WTC11 (cell line): Measurements from ENCODE around the gene NUB1. TPM values are rescaled to one million over a fixed set of nuclear protein-coding genes. Genes with fewer than 3 reads are reported as not detected.

ENCODE experiments used
- ATAC-seq: fragments of 200-7000 bp; cut with Tn5 transposase; 2 replicates; pipeline ENCODE4 v1.10.0; 2021; ENCODE audit warnings: mild to moderate bottlenecking, moderate library complexity
- CTCF ChIA-PET: fragments of 300-600 bp; sonication (Branson Sonifier 250); formaldehyde crosslinking; loops from one replicate; lab custom pipeline; 2021; ENCODE audit warnings: antibody characterized with exemption; lab: Charles Lee
- POLR2A ChIA-PET: fragments of 350-600 bp; sonication (Branson Sonifier 250); formaldehyde crosslinking; loops from one replicate; lab custom pipeline; 2021; ENCODE audit warnings: antibody characterized with exemption; lab: Charles Lee
- DNase-seq: peaks from one replicate; pipeline ENCODE4 v3.0.0; 2021; ENCODE audit warnings: low spot score
- H3K27ac Mint-ChIP-seq: 2 replicates; pipeline ENCODE4 v1.8.0; 2021; ENCODE audit warnings: mixed read lengths
- H3K27me3 Mint-ChIP-seq: 2 replicates; pipeline ENCODE4 v1.8.0; 2021; ENCODE audit warnings: low read depth, mild to moderate bottlenecking, moderate library complexity, mixed read lengths
- H3K36me3 Mint-ChIP-seq: 2 replicates; pipeline ENCODE4 v1.8.0; 2021; ENCODE audit warnings: mixed read lengths
- H3K4me1 Mint-ChIP-seq: 2 replicates; pipeline ENCODE4 v1.8.0; 2022; ENCODE audit warnings: mixed read lengths
- H3K4me3 Mint-ChIP-seq: 2 replicates; pipeline ENCODE4 v1.8.0; 2021; ENCODE audit warnings: mild to moderate bottlenecking, moderate library complexity, mixed read lengths
- H3K9me3 Mint-ChIP-seq: 2 replicates; pipeline ENCODE4 v1.8.0; 2021; ENCODE audit warnings: mixed read lengths
- CREM ChIP-seq: sonication (generic); formaldehyde crosslinking; IDR thresholded peaks from 2 replicates; pipeline ENCODE4 v1.8.1; 2022; ENCODE audit warnings: mild to moderate bottlenecking, missing genetic modification reagents, moderate library complexity
- ERG ChIP-seq: fragments of 250-450 bp; sonication (Bioruptor Pico); IDR thresholded peaks from 2 replicates; pipeline ENCODE4 v1.8.0; 2021; ENCODE audit warnings: mild to moderate bottlenecking
- FOXJ3 ChIP-seq: sonication (generic); formaldehyde crosslinking; IDR thresholded peaks from 2 replicates; pipeline ENCODE4 v1.9.0; 2021; ENCODE audit warnings: missing genetic modification reagents, mild to moderate bottlenecking, borderline replicate concordance
- FOXK1 ChIP-seq: sonication (generic); formaldehyde crosslinking; IDR thresholded peaks from 2 replicates; pipeline ENCODE4 v1.8.0; 2022; ENCODE audit warnings: mild to moderate bottlenecking, moderate library complexity, missing genetic modification reagents
- GABPB1 ChIP-seq: sonication (generic); formaldehyde crosslinking; IDR thresholded peaks from 2 replicates; pipeline ENCODE4 v1.8.1; 2023; ENCODE audit warnings: mild to moderate bottlenecking, missing genetic modification reagents
- HMGA2 ChIP-seq: fragments of 250-450 bp; sonication (Bioruptor Pico); IDR thresholded peaks from 2 replicates; pipeline ENCODE4 v1.4.0; 2021; ENCODE audit warnings: mild to moderate bottlenecking, moderate library complexity
- OVOL2 ChIP-seq: fragments of 250-450 bp; sonication (Bioruptor Pico); IDR thresholded peaks from 2 replicates; pipeline ENCODE4 v1.9.0; 2021; ENCODE audit warnings: mild to moderate bottlenecking, borderline replicate concordance
- PRRX2 ChIP-seq: fragments of 250-450 bp; sonication (Bioruptor Pico); IDR thresholded peaks from 2 replicates; pipeline ENCODE4 v1.8.0; 2021; ENCODE audit warnings: mild to moderate bottlenecking
- RORB ChIP-seq: fragments of 250-450 bp; sonication (Bioruptor Pico); IDR thresholded peaks from 2 replicates; pipeline ENCODE4 v1.9.0; 2021; ENCODE audit warnings: mild to moderate bottlenecking
- SP1 ChIP-seq: sonication (generic); formaldehyde crosslinking; conservative IDR thresholded peaks from 2 replicates; pipeline ENCODE4 v1.8.1; 2022; ENCODE audit warnings: missing genetic modification reagents
- TEAD1 ChIP-seq: sonication (generic); formaldehyde crosslinking; IDR thresholded peaks from 2 replicates; pipeline ENCODE4 v1.8.0; 2022; ENCODE audit warnings: mild to moderate bottlenecking, missing genetic modification reagents
- ZBTB21 ChIP-seq: sonication (generic); formaldehyde crosslinking; IDR thresholded peaks from 2 replicates; pipeline ENCODE4 v1.8.1; 2023; ENCODE audit warnings: mild to moderate bottlenecking, missing genetic modification reagents, borderline replicate concordance
- ZBTB43 ChIP-seq: sonication (generic); formaldehyde crosslinking; IDR thresholded peaks from 2 replicates; pipeline ENCODE4 v1.8.1; 2023; ENCODE audit warnings: mild to moderate bottlenecking, missing genetic modification reagents
- ZNF138 ChIP-seq: sonication (generic); formaldehyde crosslinking; conservative IDR thresholded peaks from 2 replicates; pipeline ENCODE4 v1.8.1; 2022; ENCODE audit warnings: mild to moderate bottlenecking, moderate library complexity, missing genetic modification reagents
- ZNF281 ChIP-seq: sonication (generic); formaldehyde crosslinking; IDR thresholded peaks from 2 replicates; pipeline ENCODE4 v1.8.0; 2023; ENCODE audit warnings: mild to moderate bottlenecking, missing genetic modification reagents
- ZNF396 ChIP-seq: fragments of 250-450 bp; sonication (Bioruptor Pico); IDR thresholded peaks from 2 replicates; pipeline ENCODE4 v1.8.0; 2021; ENCODE audit warnings: mild to moderate bottlenecking, moderate library complexity, borderline replicate concordance
- total RNA-seq: library from RNA; stranded (reverse); gene quantifications from 3 replicates; pipeline ENCODE4 v1.2.3, GENCODE V29; 2021
- TF ChIP-seq, protein P1 (sequence below): fragments of 200-600 bp; IDR thresholded peaks from 2 replicates; pipeline ENCODE4 v1.8.0; 2022; ENCODE audit warnings: antibody characterized with exemption
- TF ChIP-seq, protein P2 (sequence below): sonication (generic); formaldehyde crosslinking; IDR thresholded peaks from 2 replicates; pipeline ENCODE4 v1.8.0; 2023; ENCODE audit warnings: missing genetic modification reagents
- TF ChIP-seq, protein P3 (sequence below): sonication (generic); formaldehyde crosslinking; conservative IDR thresholded peaks from 2 replicates; pipeline ENCODE4 v1.8.1; 2023; ENCODE audit warnings: mild to moderate bottlenecking, low read depth, missing genetic modification reagents, moderate library complexity
- TF ChIP-seq, protein P4 (sequence below): sonication (generic); formaldehyde crosslinking; IDR thresholded peaks from 2 replicates; pipeline ENCODE4 v1.8.1; 2022; ENCODE audit warnings: mild to moderate bottlenecking, missing genetic modification reagents, moderate library complexity, borderline replicate concordance
- TF ChIP-seq, protein P5 (sequence below): fragments of 250-450 bp; sonication (Bioruptor Pico); IDR thresholded peaks from 2 replicates; pipeline ENCODE4 v1.9.0; 2021; ENCODE audit warnings: moderate library complexity, mild to moderate bottlenecking, inconsistent platforms, borderline replicate concordance

NUB1 gene
- total RNA-seq, 1 experiment from 2014 or later, result 38.3 TPM

DNA sequence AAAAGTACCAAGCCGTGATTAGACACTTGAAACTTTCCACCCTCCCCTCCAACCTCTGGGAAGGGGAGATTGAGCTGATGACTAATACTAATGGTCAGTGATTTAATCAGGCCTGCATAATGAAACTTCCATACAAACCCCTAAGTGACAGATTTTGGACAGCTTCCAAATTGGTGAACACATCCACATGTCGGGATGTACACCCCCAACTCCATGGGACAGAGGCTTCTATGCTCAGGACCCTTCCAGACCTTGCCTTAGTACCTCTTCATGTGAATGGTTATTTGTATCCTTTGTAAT is 4.8 kb downstream of the NUB1 start:
- Mint-ChIP-seq H3K4me3 (no peak overlapping the region), H3K27ac (no peak overlapping the region), H3K36me3 (peaks cover 31% of the 10 kb centered on the region), H3K9me3 (no peaks in the 10 kb centered on the region), H3K27me3 (no peaks in the 10 kb centered on the region), H3K4me1 (peaks cover 3% of the 10 kb centered on the region; the same call in 1 of the 2 replicates)
- ATAC-seq (no peak), DNase-seq (no peak)
- ChIA-PET POLR2A (no interaction called here), CTCF (no interaction called here)
- TF ChIP-seq HMGA2 (CRISPR knock-in tag), result no peak
- TF ChIP-seq, protein P1, sequence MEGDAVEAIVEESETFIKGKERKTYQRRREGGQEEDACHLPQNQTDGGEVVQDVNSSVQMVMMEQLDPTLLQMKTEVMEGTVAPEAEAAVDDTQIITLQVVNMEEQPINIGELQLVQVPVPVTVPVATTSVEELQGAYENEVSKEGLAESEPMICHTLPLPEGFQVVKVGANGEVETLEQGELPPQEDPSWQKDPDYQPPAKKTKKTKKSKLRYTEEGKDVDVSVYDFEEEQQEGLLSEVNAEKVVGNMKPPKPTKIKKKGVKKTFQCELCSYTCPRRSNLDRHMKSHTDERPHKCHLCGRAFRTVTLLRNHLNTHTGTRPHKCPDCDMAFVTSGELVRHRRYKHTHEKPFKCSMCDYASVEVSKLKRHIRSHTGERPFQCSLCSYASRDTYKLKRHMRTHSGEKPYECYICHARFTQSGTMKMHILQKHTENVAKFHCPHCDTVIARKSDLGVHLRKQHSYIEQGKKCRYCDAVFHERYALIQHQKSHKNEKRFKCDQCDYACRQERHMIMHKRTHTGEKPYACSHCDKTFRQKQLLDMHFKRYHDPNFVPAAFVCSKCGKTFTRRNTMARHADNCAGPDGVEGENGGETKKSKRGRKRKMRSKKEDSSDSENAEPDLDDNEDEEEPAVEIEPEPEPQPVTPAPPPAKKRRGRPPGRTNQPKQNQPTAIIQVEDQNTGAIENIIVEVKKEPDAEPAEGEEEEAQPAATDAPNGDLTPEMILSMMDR, result no peak
- no peak for TF ChIP-seq ZBTB21
- TF ChIP-seq TEAD1 (CRISPR knock-in tag), result no peak
- TF ChIP-seq, protein P2, sequence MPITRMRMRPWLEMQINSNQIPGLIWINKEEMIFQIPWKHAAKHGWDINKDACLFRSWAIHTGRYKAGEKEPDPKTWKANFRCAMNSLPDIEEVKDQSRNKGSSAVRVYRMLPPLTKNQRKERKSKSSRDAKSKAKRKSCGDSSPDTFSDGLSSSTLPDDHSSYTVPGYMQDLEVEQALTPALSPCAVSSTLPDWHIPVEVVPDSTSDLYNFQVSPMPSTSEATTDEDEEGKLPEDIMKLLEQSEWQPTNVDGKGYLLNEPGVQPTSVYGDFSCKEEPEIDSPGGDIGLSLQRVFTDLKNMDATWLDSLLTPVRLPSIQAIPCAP (CRISPR knock-in tag), result no peak
- TF ChIP-seq, protein P3, sequence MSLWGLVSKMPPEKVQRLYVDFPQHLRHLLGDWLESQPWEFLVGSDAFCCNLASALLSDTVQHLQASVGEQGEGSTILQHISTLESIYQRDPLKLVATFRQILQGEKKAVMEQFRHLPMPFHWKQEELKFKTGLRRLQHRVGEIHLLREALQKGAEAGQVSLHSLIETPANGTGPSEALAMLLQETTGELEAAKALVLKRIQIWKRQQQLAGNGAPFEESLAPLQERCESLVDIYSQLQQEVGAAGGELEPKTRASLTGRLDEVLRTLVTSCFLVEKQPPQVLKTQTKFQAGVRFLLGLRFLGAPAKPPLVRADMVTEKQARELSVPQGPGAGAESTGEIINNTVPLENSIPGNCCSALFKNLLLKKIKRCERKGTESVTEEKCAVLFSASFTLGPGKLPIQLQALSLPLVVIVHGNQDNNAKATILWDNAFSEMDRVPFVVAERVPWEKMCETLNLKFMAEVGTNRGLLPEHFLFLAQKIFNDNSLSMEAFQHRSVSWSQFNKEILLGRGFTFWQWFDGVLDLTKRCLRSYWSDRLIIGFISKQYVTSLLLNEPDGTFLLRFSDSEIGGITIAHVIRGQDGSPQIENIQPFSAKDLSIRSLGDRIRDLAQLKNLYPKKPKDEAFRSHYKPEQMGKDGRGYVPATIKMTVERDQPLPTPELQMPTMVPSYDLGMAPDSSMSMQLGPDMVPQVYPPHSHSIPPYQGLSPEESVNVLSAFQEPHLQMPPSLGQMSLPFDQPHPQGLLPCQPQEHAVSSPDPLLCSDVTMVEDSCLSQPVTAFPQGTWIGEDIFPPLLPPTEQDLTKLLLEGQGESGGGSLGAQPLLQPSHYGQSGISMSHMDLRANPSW, result no peak

GRCh38 chr7:151347200-151347599 is 5.6 kb downstream of the NUB1 start:
- TF ChIP-seq FOXJ3 (no peak), OVOL2 (CRISPR knock-in tag) (no peak), FOXK1 (CRISPR knock-in tag) (no peak), ERG (CRISPR knock-in tag) (no peak), ZNF396 (CRISPR knock-in tag) (no peak)
- TF ChIP-seq, protein P4, sequence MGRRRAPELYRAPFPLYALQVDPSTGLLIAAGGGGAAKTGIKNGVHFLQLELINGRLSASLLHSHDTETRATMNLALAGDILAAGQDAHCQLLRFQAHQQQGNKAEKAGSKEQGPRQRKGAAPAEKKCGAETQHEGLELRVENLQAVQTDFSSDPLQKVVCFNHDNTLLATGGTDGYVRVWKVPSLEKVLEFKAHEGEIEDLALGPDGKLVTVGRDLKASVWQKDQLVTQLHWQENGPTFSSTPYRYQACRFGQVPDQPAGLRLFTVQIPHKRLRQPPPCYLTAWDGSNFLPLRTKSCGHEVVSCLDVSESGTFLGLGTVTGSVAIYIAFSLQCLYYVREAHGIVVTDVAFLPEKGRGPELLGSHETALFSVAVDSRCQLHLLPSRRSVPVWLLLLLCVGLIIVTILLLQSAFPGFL (CRISPR knock-in tag), result no peak
- no peak for ATAC-seq
- no peak for DNase-seq
- ChIA-PET POLR2A (no interaction called here), CTCF (interaction anchor here (1.2 kb wide), 1 partner anchor 36 kb away, joined by 3 read pairs; no protein-coding TSS in a partner anchor)
- H3K4me3 Mint-ChIP-seq, result no peak overlapping the region
- H3K27ac Mint-ChIP-seq, result no peak overlapping the region
- peaks cover 36% of the 10 kb centered on the region for H3K36me3 Mint-ChIP-seq
- H3K27me3 Mint-ChIP-seq, result no peaks in the 10 kb centered on the region
- peaks cover 2% of the 10 kb centered on the region; the same call in 1 of the 2 replicates for H3K4me1 Mint-ChIP-seq
- no peaks in the 10 kb centered on the region for H3K9me3 Mint-ChIP-seq

- no peaks in the 10 kb centered on the region for H3K27me3 Mint-ChIP-seq
- ATAC-seq (no peak), DNase-seq (no peak)
- H3K4me1 Mint-ChIP-seq, result no peaks in the 10 kb centered on the region
- ChIA-PET CTCF (interaction anchor here (5.8 kb wide), 1 partner anchor 33 kb away, joined by 71 read pairs; no protein-coding TSS in a partner anchor), POLR2A (no interaction called here)
- no peaks in the 10 kb centered on the region for H3K9me3 Mint-ChIP-seq
- H3K27ac Mint-ChIP-seq, result no peak overlapping the region
- peaks cover 40% of the 10 kb centered on the region for H3K36me3 Mint-ChIP-seq
- no peak overlapping the region for H3K4me3 Mint-ChIP-seq
- TF ChIP-seq PRRX2 (CRISPR knock-in tag) (no peak), FOXK1 (CRISPR knock-in tag) (no peak), CREM (no peak), GABPB1 (CRISPR knock-in tag) (no peak), RORB (CRISPR knock-in tag) (no peak), ZBTB43 (no peak), SP1 (CRISPR knock-in tag) (no peak), ZNF138 (CRISPR knock-in tag) (no peak), ZNF281 (CRISPR knock-in tag) (no peak)
- TF ChIP-seq, protein P5, sequence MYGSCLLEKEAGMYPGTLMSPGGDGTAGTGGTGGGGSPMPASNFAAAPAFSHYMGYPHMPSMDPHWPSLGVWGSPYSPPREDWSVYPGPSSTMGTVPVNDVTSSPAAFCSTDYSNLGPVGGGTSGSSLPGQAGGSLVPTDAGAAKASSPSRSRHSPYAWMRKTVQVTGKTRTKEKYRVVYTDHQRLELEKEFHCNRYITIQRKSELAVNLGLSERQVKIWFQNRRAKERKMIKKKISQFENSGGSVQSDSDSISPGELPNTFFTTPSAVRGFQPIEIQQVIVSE (CRISPR knock-in tag), result no peak
These were observed 7.4 kb downstream of the NUB1 start for GRCh38 chr7:151348970-151349369.
